Nephron (organoid): ENCODE measurements around the gene C4A.
"Not testable (repeated sequence)": the region's sequence is repeated elsewhere in the genome, so short reads cannot be mapped to it uniquely, and the experiment has no call there.

Experiments
- H3K27ac Mint-ChIP-seq, 3 experiments: 2 replicates each; pipeline ENCODE4 v1.8.0; 2020; ENCODE audit warnings: mixed read lengths in 3 of 3, mild to moderate bottlenecking in 2 of 3, moderate library complexity in 1 of 3
- H3K27me3 Mint-ChIP-seq: 2 replicates; pipeline ENCODE4 v1.8.0; 2021; ENCODE audit warnings: low read depth, mild to moderate bottlenecking, moderate library complexity, mixed read lengths
- H3K36me3 Mint-ChIP-seq: 2 replicates; pipeline ENCODE4 v1.8.0; 2020; ENCODE audit warnings: low read depth, mixed read lengths
- H3K4me1 Mint-ChIP-seq: 2 replicates; pipeline ENCODE4 v1.8.0; 2020; ENCODE audit warnings: mixed read lengths
- H3K4me3 Mint-ChIP-seq, 3 experiments: 2 replicates each; pipeline ENCODE4 v1.8.0; 2020; ENCODE audit warnings: mild to moderate bottlenecking in 3 of 3, mixed read lengths in 3 of 3, moderate library complexity in 2 of 3
- H3K9me3 Mint-ChIP-seq: 2 replicates; pipeline ENCODE4 v1.8.0; 2020; ENCODE audit warnings: mixed read lengths
- TF ChIP-seq, protein P1 (sequence below), 3 experiments: fragments of 200-600 bp; sonication (generic); IDR thresholded peaks; one replicate each; pipeline ENCODE4 v1.5.0; 2021; ENCODE audit warnings: antibody characterized with exemption in 3 of 3; ENCODE audit not compliant: unreplicated experiment in 3 of 3

The C4A gene

DNA sequence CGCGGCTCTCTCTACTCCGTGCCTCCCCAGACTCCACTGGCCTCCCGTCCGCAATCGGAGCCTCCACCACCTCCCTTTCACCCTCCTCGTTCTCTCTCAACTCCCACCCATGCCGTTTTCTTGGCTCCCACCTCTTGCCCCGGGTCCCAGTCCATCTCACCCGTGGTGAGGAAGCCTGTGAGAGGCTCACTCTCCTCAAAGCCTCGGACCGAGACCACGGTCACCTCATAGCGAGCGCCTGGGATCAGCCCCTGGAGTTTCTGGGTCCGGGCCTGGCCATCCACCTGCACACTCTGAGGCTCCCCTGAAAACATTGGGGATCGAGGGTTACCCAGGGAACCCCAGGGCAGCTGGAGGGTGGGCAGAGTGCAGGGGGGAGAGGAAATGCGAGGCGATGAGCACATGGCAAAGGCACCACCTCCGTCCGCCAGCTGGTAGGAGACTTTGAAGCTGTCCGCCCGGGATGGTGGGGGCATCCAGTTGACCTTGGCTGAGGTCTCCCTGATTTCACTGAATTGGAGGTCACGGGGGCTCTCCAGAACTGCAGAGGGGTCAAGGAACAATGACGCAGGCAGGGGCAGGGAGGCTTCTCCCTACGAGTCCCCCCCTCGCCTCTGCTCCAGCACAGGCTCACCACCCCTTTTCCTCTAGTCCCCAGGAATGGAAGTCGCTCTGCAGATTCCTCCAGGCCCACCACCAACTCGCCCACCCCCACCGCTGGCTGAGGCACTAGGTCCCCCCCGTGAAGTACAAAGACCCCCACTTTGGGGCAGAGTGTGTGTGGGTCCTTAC is 61.9 kb downstream of the C4A start:
- not testable (repeated sequence) for H3K9me3 Mint-ChIP-seq, H3K27me3 Mint-ChIP-seq, H3K27ac Mint-ChIP-seq, H3K4me3 Mint-ChIP-seq, H3K36me3 Mint-ChIP-seq
- H3K4me1 Mint-ChIP-seq, result peaks cover 19% of the 10 kb centered on the region

DNA sequence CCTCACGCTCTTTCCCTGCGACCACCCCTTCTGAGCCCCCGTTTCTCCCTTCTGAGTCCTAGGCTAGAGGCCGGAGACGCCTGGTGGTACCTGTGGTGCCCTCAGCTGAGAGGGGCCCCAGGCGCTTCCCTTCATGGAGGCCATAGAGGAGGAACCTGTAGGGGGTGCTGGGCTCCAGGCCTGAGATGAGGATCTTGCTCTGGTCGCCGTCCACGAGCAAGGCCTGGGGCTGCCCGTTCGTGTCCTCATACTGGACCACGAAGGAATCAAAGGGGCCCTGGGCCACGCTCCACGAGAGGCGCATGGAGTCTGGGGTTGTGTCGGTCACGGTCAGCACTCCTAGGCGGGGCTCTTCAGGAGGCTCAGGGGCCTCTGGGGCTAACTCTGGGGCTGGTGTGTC is 63.1 kb downstream of the C4A start:
- not testable (repeated sequence) for H3K27ac Mint-ChIP-seq, H3K9me3 Mint-ChIP-seq, H3K36me3 Mint-ChIP-seq, H3K27me3 Mint-ChIP-seq, H3K4me3 Mint-ChIP-seq
- peaks cover 22% of the 10 kb centered on the region for H3K4me1 Mint-ChIP-seq

DNA sequence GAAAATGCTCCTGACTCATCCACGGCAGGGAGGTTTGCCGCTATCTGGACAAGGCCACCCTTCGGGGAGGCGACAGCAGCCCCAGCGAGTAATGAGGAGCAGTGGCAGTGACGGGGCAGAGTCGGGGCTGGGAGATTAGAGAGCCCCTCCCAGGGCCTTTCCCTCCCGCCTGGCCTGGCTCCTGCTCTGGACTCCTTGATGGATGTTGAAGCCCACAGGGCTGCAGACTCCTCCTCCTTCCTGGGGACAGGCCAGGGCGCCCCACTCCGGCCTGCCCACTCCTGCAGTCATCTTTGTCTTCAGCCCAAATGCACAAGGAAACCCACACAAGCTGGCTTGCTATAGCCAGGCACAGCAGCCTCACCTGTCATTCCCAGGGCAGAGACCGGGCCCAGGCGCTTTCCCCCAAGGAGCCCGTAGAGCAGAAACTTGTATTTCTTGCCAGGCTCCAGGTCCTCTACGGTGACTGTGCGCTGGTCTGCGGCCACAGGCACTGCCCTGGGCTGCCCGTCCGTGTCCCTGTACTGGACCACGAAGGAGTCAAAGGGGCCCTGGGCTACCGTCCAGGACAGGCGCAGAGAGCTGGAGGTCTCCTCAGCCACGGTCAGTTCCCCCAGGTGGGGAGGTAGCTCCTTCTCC is 64.1 kb downstream of the C4A start:
- peaks cover 22% of the 10 kb centered on the region for H3K4me1 Mint-ChIP-seq
- no peaks in the 10 kb centered on the region for H3K36me3 Mint-ChIP-seq
- TF ChIP-seq, protein P1, sequence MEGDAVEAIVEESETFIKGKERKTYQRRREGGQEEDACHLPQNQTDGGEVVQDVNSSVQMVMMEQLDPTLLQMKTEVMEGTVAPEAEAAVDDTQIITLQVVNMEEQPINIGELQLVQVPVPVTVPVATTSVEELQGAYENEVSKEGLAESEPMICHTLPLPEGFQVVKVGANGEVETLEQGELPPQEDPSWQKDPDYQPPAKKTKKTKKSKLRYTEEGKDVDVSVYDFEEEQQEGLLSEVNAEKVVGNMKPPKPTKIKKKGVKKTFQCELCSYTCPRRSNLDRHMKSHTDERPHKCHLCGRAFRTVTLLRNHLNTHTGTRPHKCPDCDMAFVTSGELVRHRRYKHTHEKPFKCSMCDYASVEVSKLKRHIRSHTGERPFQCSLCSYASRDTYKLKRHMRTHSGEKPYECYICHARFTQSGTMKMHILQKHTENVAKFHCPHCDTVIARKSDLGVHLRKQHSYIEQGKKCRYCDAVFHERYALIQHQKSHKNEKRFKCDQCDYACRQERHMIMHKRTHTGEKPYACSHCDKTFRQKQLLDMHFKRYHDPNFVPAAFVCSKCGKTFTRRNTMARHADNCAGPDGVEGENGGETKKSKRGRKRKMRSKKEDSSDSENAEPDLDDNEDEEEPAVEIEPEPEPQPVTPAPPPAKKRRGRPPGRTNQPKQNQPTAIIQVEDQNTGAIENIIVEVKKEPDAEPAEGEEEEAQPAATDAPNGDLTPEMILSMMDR (IDR thresholded peaks at IDR 0.05; ENCODE audit: unreplicated experiment in 3 of 3), result no peak
- H3K9me3 Mint-ChIP-seq, result no peaks in the 10 kb centered on the region
- H3K27ac Mint-ChIP-seq, result peak overlapping the region in 2 of 3 experiments; percentile 66 to 80
- peaks cover 9% of the 10 kb centered on the region for H3K27me3 Mint-ChIP-seq
- no peak overlapping the region for H3K4me3 Mint-ChIP-seq

DNA sequence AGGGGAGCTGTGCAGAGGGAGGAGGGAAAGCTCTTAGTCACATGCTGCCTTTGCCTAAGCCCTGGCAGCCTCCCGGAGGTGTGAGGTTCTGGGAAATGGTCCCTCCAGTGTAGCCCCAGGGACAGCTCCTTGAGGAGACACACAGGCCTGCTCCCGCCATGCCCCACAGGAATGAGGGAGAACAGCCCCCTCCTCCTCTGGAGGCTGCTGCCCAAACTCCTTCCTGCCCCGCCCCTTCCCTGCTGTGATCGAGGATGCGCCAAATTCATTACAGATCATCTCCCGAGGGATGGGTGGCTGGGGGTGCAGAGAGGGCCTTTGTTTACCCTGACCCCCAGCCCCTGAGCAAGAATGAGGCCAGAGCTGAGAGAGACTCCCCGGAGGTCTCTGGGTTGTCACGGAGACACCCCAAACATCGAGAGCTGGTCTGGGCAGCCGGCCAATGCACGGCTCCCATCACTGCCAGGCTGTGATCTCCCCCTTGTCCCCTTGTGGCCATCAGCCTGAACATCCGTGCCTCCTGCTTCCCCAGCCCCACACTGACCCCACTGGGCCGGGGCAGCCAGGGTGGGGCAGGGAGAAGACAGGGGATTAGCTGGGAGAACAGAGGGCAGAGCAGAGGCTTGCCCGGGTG is 64.7 kb downstream of the C4A start:
- Mint-ChIP-seq H3K9me3 (no peaks in the 10 kb centered on the region), H3K27ac (peak overlapping the region in 1 of 3 experiments; percentile 66), H3K4me1 (peaks cover 22% of the 10 kb centered on the region), H3K4me3 (no peak overlapping the region), H3K36me3 (no peaks in the 10 kb centered on the region), H3K27me3 (peaks cover 9% of the 10 kb centered on the region)
- TF ChIP-seq, protein P1 (IDR thresholded peaks at IDR 0.05; ENCODE audit: unreplicated experiment in 3 of 3), result no peak

DNA sequence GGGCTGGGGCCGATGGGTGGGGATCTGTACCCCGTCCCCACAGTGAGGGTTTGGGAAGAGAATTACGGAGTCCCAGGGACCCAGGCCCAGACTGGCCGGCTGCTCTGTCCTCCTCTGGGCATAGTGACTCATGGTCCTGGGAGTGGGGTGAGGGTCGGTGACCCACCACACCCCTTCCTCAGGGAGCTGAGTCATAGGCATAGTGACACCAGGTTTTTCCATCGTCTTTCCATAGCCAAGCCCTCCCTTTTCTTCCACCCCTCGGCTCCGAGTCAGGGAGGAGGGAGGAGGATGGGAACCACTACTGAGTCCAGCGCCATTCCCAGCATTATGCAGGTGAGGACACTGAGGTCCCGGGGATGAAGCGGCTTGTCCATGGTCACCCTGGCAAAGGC is 65.2 kb downstream of the C4A start:
- peaks cover 9% of the 10 kb centered on the region for H3K27me3 Mint-ChIP-seq
- TF ChIP-seq, protein P1 (IDR thresholded peaks at IDR 0.05; ENCODE audit: unreplicated experiment in 3 of 3), result no peak
- H3K4me3 Mint-ChIP-seq, result no peak overlapping the region
- H3K4me1 Mint-ChIP-seq, result peaks cover 22% of the 10 kb centered on the region
- no peaks in the 10 kb centered on the region for H3K9me3 Mint-ChIP-seq
- H3K27ac Mint-ChIP-seq, result peak overlapping the region in 1 of 3 experiments; percentile 37
- H3K36me3 Mint-ChIP-seq, result no peaks in the 10 kb centered on the region

DNA sequence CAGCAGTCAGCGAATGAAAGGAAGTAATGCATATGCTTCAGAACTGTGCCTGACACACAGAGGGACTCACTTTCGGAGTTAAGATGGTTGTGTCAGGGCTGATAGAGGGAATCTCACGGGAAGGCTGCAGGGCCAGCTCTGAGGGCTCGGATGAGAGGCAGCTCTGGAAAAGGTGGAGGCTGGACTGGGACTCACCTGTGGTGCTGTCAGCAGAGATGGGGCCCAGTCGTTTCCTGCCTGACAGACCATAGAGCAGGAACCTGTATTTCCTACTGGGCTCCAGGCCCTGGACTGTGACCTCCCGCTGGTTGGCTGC is 65.6 kb downstream of the C4A start:
- H3K36me3 Mint-ChIP-seq, result no peaks in the 10 kb centered on the region
- H3K27ac Mint-ChIP-seq, result peak overlapping the region in 1 of 3 experiments; percentile 37
- peaks cover 9% of the 10 kb centered on the region for H3K27me3 Mint-ChIP-seq
- H3K4me1 Mint-ChIP-seq, result peaks cover 22% of the 10 kb centered on the region
- TF ChIP-seq, protein P1 (IDR thresholded peaks at IDR 0.05; ENCODE audit: unreplicated experiment in 3 of 3), result no peak
- H3K9me3 Mint-ChIP-seq, result no peaks in the 10 kb centered on the region
- no peak overlapping the region for H3K4me3 Mint-ChIP-seq
